Measurements from ENCODE around the gene FEM1B. TPM values are rescaled to one million over a fixed set of nuclear protein-coding genes. Genes with fewer than 3 reads are reported as not detected.

FEM1B gene
- total RNA-seq, 1 donor from 2014 or later: 57.0 TPM

- Histone ChIP-seq H3K9me3 (no peaks in the 10 kb centered on the region), H3K27me3 (no peaks in the 10 kb centered on the region), H3K4me1 (peaks cover 3 to 39% of the 10 kb centered on the region in 2 donors), H3K27ac (peak overlapping the region; percentile 84 to 85), H3K4me3 (no peak overlapping the region), H3K36me3 (peaks cover 55 to 65% of the 10 kb centered on the region in 2 donors)
- intact Hi-C loops (cut with DNase I): no loop called here
- no peak for TF ChIP-seq CTCF (IDR thresholded peaks at IDR 0.05)
- peak in 1 of 2 donors; percentile 58 for DNase-seq (ENCODE audit: low spot score in 2 of 2)
Measured at GRCh38 chr15:68310804-68311463, 33.4 kb downstream of the FEM1B start.

- intact Hi-C loops (cut with DNase I): no loop called here
- TF ChIP-seq CTCF (IDR thresholded peaks at IDR 0.05): no peak
- peak overlapping the region; percentile 84 to 85 for H3K27ac ChIP-seq
- no peak for DNase-seq (ENCODE audit: low spot score in 2 of 2)
- H3K9me3 ChIP-seq: no peaks in the 10 kb centered on the region
- no peaks in the 10 kb centered on the region for H3K27me3 ChIP-seq
- peaks cover 60 to 68% of the 10 kb centered on the region in 2 donors for H3K36me3 ChIP-seq
- peaks cover 3 to 35% of the 10 kb centered on the region in 2 donors for H3K4me1 ChIP-seq
- H3K4me3 ChIP-seq: no peak overlapping the region
Measured at GRCh38 chr15:68311464-68311835, 33.9 kb downstream of the FEM1B start.

GRCh38 chr15:68311859-68312557 lies 34.5 kb downstream of the FEM1B start:
- peaks cover 64 to 73% of the 10 kb centered on the region in 2 donors for H3K36me3 ChIP-seq
- intact Hi-C loops (cut with DNase I): no loop called here
- peaks cover 3 to 34% of the 10 kb centered on the region in 2 donors for H3K4me1 ChIP-seq
- DNase-seq (ENCODE audit: low spot score in 2 of 2): no peak
- no peak overlapping the region for H3K4me3 ChIP-seq
- H3K27me3 ChIP-seq: no peaks in the 10 kb centered on the region
- peak overlapping the region; percentile 84 to 85 for H3K27ac ChIP-seq
- no peaks in the 10 kb centered on the region for H3K9me3 ChIP-seq
- TF ChIP-seq CTCF (IDR thresholded peaks at IDR 0.05): no peak

- peak in 1 of 2 donors; percentile 63 for DNase-seq (ENCODE audit: low spot score in 2 of 2)
- H3K4me1 ChIP-seq: peaks cover 3 to 28% of the 10 kb centered on the region in 2 donors
- no peak overlapping the region for H3K4me3 ChIP-seq
- peaks cover 64 to 73% of the 10 kb centered on the region in 2 donors for H3K36me3 ChIP-seq
- intact Hi-C loops (cut with DNase I): no loop called here
- H3K27me3 ChIP-seq: no peaks in the 10 kb centered on the region
- no peaks in the 10 kb centered on the region for H3K9me3 ChIP-seq
- no peak for TF ChIP-seq CTCF (IDR thresholded peaks at IDR 0.05)
- H3K27ac ChIP-seq: peak overlapping the region; percentile 84 to 85
Measured at GRCh38 chr15:68312701-68313204, 35.2 kb downstream of the FEM1B start.

GRCh38 chr15:68313501-68314410 lies 36.2 kb downstream of the FEM1B start:
- Histone ChIP-seq H3K4me1 (peaks cover 0 to 21% of the 10 kb centered on the region in 2 donors), H3K27ac (peak overlapping the region; percentile 84 to 85), H3K27me3 (no peaks in the 10 kb centered on the region), H3K4me3 (no peak overlapping the region), H3K9me3 (no peaks in the 10 kb centered on the region), H3K36me3 (peaks cover 74 to 82% of the 10 kb centered on the region in 2 donors)
- no peak for TF ChIP-seq CTCF (IDR thresholded peaks at IDR 0.05)
- intact Hi-C loops (cut with DNase I): no loop called here
- DNase-seq (ENCODE audit: low spot score in 2 of 2): peak in 1 of 2 donors; percentile 58
